Naive thymus-derived CD4-positive, alpha-beta T cell (primary cell): ENCODE results near the gene CDK5RAP1. TPM values are rescaled to one million over a fixed set of nuclear protein-coding genes. Genes with fewer than 3 reads are reported as not detected.
"Not testable (repeated sequence)": the region's sequence is repeated elsewhere in the genome, so short reads cannot be mapped to it uniquely, and the experiment has no call there.

Source experiments
- ATAC-seq: fragments of 150-1000 bp; cut with Tn5 transposase; 2 replicates; pipeline ENCODE4 v1.10.0; 2021; ENCODE audit warnings: mild to moderate bottlenecking, moderate library complexity
- CTCF ChIA-PET: fragments of 350-600 bp; sonication (Branson Sonifier 250); formaldehyde crosslinking; loops from one replicate; lab custom pipeline; 2021; ENCODE audit warnings: antibody characterized with exemption; lab: Charles Lee
- POLR2A ChIA-PET: fragments of 350-600 bp; sonication (Branson Sonifier 250); formaldehyde crosslinking; loops from one replicate; lab custom pipeline; 2021; ENCODE audit warnings: antibody characterized with exemption, inconsistent platforms; lab: Charles Lee
- DNase-seq, 9 donors: peaks; one replicate each; pipeline versions ENCODE4 v3.0.0 to v3.0.0-alpha.2; 2020 to 2022; ENCODE audit warnings: mixed read lengths in 1 of 9
- H3K27ac ChIP-seq: one replicate; pipeline ENCODE4 v1.7.0; 2013; ENCODE audit warnings: mild to moderate bottlenecking, low read depth, low read length, moderate library complexity
- H3K27me3 ChIP-seq, 2 donors: one replicate each; pipeline ENCODE4 v1.7.0; 2013; ENCODE audit warnings: low read length in 2 of 2, mild to moderate bottlenecking in 2 of 2, moderate library complexity in 2 of 2; ENCODE audit not compliant: control insufficient read depth in 2 of 2, insufficient read depth in 2 of 2
- H3K36me3 ChIP-seq, 3 experiments: 1 replicate in 2 of 3; 2 replicates in 1 of 3; pipeline ENCODE4 v1.7.0; 2013; ENCODE audit warnings: low read length in 3 of 3, mild to moderate bottlenecking in 3 of 3, moderate library complexity in 1 of 3; ENCODE audit not compliant: insufficient read depth in 3 of 3, control insufficient read depth in 2 of 3
- H3K4me1 ChIP-seq, 2 donors: one replicate each; pipeline ENCODE4 v1.7.0; 2013; ENCODE audit warnings: low read length in 2 of 2, mild to moderate bottlenecking in 2 of 2, moderate library complexity in 1 of 2; ENCODE audit not compliant: control insufficient read depth in 2 of 2, insufficient read depth in 2 of 2
- H3K4me3 ChIP-seq: 2 replicates; pipeline ENCODE4 v1.7.0; 2013; ENCODE audit warnings: mild to moderate bottlenecking, low read length
- H3K9me3 ChIP-seq, 3 experiments: 1 replicate in 2 of 3; 2 replicates in 1 of 3; pipeline ENCODE4 v1.7.0; 2013; ENCODE audit warnings: low read length in 3 of 3; ENCODE audit not compliant: control insufficient read depth in 2 of 3
- H3K27ac Mint-ChIP-seq, 9 donors: one replicate each; pipeline ENCODE4 v1.8.0; 2020 to 2022; ENCODE audit warnings: mixed read lengths in 9 of 9, mild to moderate bottlenecking in 8 of 9, moderate library complexity in 5 of 9, inconsistent platforms in 2 of 9
- H3K27me3 Mint-ChIP-seq, 5 donors: one replicate each; pipeline ENCODE4 v1.8.0; 2021 to 2022; ENCODE audit warnings: mixed read lengths in 5 of 5, mild to moderate bottlenecking in 1 of 5
- H3K36me3 Mint-ChIP-seq, 5 donors: one replicate each; pipeline ENCODE4 v1.8.0; 2020 to 2022; ENCODE audit warnings: mixed read lengths in 5 of 5, mild to moderate bottlenecking in 3 of 5, inconsistent platforms in 1 of 5
- H3K4me1 Mint-ChIP-seq, 7 donors: one replicate each; pipeline ENCODE4 v1.8.0; 2020 to 2022; ENCODE audit warnings: mixed read lengths in 7 of 7, mild to moderate bottlenecking in 3 of 7, inconsistent platforms in 1 of 7
- H3K4me3 Mint-ChIP-seq, 10 donors: one replicate each; pipeline ENCODE4 v1.8.0; 2020 to 2022; ENCODE audit warnings: mild to moderate bottlenecking in 10 of 10, mixed read lengths in 10 of 10, moderate library complexity in 6 of 10, inconsistent platforms in 2 of 10
- H3K9me3 Mint-ChIP-seq, 11 donors: one replicate each; pipeline ENCODE4 v1.8.0; 2020 to 2022; ENCODE audit warnings: mixed read lengths in 11 of 11, mild to moderate bottlenecking in 4 of 11, inconsistent platforms in 1 of 11, moderate library complexity in 1 of 11
- intact Hi-C, 2 donors: fragments of 100-400 bp; cut with micrococcal nuclease; formaldehyde crosslinking; loops; one replicate each; pipeline ENCODE4 v1.15.1; 2023
- polyA plus RNA-seq, 2 donors: library from polyadenylated mRNA; unstranded; fragments of 300-500 nt; fragmentation: Illumina TruSeq; gene quantifications; one replicate each; pipeline ENCODE4 v1.2.3, GENCODE V29; 2021
- total RNA-seq, 6 experiments: library from RNA in 5 of 6; stranded (reverse) in 5 of 6; gene quantifications; 1 replicate in 5 of 6; 2 replicates in 1 of 6; pipeline ENCODE4 v1.2.3 and lab custom pipeline; 2021 to 2026

Gene CDK5RAP1
- total and polyA plus RNA-seq, 7 experiments from 2014 or later: 33.6 to 51.8 (median 48.1) TPM

DNA sequence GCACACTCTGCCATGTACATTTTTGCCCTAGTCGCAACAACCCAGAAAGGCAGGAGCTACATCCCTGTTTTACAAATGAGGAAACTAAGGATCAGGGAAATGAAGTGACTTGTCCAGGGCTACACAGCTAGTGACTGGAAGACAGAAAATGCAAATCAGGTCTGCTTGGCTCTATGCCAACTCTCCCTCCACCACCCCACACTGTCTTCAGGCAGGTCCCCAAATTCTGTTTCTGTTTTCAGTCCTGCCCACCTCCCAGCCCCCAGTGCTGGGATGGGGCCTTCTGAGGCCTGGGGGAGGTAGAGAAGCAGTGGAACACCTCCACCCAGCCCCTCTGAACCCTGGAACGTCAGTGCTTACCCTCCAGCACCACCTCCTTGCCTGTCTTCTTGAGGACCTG lies 37.2 kb upstream of the CDK5RAP1 start:
- POLR2A ChIA-PET: interaction anchor here (1.3 kb wide), 1 partner anchor 248 kb away, joined by 3 read pairs; no protein-coding TSS in a partner anchor
- Histone ChIP-seq H3K36me3 (no peaks in the 10 kb centered on the region), H3K4me1 (peaks cover 6% of the 10 kb centered on the region in 2 donors), H3K27me3 (no peaks in the 10 kb centered on the region), H3K9me3 (no peaks in the 10 kb centered on the region), H3K27ac (no peak overlapping the region), H3K4me3 (no peak overlapping the region)
- no peak for ATAC-seq
- CTCF ChIA-PET: interaction anchor here (0.7 kb wide), 1 partner anchor 224 kb away, joined by 3 read pairs; no protein-coding TSS in a partner anchor
- no peak overlapping the region for H3K4me3 Mint-ChIP-seq
- no peaks in the 10 kb centered on the region for H3K9me3 Mint-ChIP-seq
- intact Hi-C loops: no loop called here
- no peak overlapping the region for H3K27ac Mint-ChIP-seq
- peaks cover 0 to 14% (median 9%) of the 10 kb centered on the region in 7 donors for H3K4me1 Mint-ChIP-seq
- DNase-seq: no peak
- peaks cover 0 to 12% (median 4%) of the 10 kb centered on the region in 5 donors for H3K36me3 Mint-ChIP-seq
- H3K27me3 Mint-ChIP-seq: peaks cover 0 to 19% (median 0%) of the 10 kb centered on the region in 5 donors

DNA sequence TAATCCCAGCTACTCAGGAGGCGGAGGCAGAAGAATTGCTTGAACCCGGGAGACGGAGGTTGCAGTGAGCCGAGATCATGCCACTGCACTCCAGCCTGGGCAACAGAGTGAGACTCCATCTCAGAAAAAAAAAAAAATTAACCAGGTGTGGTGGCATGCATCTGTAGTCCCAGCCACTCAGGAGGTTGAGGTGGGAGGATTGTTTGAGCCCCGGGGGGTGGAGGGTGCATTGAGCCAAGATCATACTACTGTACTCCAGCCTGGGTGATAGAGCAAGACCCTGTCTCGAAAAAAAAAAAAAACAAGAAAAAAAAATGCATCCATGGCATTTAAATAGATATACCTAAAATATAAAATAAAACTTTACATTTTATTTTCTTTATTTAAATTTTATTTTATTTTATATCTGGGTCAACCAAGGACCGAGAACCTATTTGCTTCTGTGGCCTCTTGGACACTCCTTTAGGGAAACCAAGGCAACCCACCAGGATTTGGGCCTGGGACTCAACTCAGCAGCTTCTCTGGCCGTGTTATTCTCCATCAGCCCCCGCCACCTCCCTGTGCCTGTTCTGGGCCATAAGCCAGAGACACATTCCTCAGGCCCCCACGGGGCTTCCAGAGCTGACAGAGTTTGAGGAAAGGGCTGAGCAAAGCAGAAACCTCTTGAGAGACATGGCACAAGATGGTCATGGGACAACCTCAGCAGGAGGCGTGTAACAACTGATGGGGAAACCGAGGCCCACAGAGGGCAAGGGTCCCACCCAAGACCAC lies 36.0 kb upstream of the CDK5RAP1 start:
- no peak overlapping the region for H3K4me3 Mint-ChIP-seq
- Histone ChIP-seq H3K27ac (no peak overlapping the region), H3K4me3 (no peak overlapping the region), H3K9me3 (no peaks in the 10 kb centered on the region), H3K36me3 (no peaks in the 10 kb centered on the region), H3K27me3 (no peaks in the 10 kb centered on the region), H3K4me1 (no peaks in the 10 kb centered on the region)
- H3K27me3 Mint-ChIP-seq: peaks cover 0 to 11% (median 0%) of the 10 kb centered on the region in 5 donors
- H3K27ac Mint-ChIP-seq: no peak overlapping the region
- POLR2A ChIA-PET: interaction anchor here (0.5 to 0.7 kb wide), 2 partner anchors 123 to 280 kb away, joined by 3 read pairs; no protein-coding TSS in a partner anchor
- H3K36me3 Mint-ChIP-seq: peaks cover 0 to 12% (median 4%) of the 10 kb centered on the region in 5 donors
- CTCF ChIA-PET: interaction anchor here (0.7 kb wide), 1 partner anchor 1160 kb away, joined by 3 read pairs; the partner anchor contains the start of gene KIF3B
- no peak for ATAC-seq
- no peak for DNase-seq
- intact Hi-C loops: no loop called here
- no peaks in the 10 kb centered on the region for H3K9me3 Mint-ChIP-seq
- H3K4me1 Mint-ChIP-seq: peaks cover 0 to 7% (median 1%) of the 10 kb centered on the region in 7 donors

DNA sequence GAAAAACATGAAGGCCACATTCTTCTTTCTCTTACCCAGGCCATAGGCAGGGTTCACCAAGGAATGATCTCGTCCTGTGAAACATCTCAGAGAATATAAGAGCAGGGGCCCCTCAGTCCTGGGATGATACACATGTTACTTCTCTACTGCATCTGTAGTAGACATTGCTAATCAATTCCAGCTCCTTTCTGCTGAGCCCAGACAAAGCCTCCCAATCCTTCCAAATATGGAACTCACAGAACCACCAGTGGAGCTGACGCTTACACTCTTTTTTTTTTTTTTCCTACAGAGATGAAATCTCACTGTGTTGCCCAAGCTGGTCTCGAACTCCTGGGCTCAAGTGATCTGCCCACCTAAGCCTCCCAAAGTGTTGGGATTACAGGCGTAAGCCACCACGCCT lies 33.1 kb upstream of the CDK5RAP1 start:
- no peaks in the 10 kb centered on the region for H3K4me1 ChIP-seq
- H3K36me3 ChIP-seq: no peaks in the 10 kb centered on the region
- no peak overlapping the region for H3K27ac Mint-ChIP-seq
- H3K9me3 Mint-ChIP-seq: no peaks in the 10 kb centered on the region
- POLR2A ChIA-PET: no interaction called here
- H3K27me3 ChIP-seq: no peaks in the 10 kb centered on the region
- no peak overlapping the region for H3K27ac ChIP-seq
- H3K36me3 Mint-ChIP-seq: peaks cover 0 to 12% (median 4%) of the 10 kb centered on the region in 5 donors
- ATAC-seq (no peak), DNase-seq (no peak)
- H3K4me3 ChIP-seq: no peak overlapping the region
- CTCF ChIA-PET: no interaction called here
- no peaks in the 10 kb centered on the region for H3K4me1 Mint-ChIP-seq
- no peaks in the 10 kb centered on the region for H3K9me3 ChIP-seq
- intact Hi-C loops: no loop called here
- H3K27me3 Mint-ChIP-seq: no peaks in the 10 kb centered on the region
- no peak overlapping the region for H3K4me3 Mint-ChIP-seq

DNA sequence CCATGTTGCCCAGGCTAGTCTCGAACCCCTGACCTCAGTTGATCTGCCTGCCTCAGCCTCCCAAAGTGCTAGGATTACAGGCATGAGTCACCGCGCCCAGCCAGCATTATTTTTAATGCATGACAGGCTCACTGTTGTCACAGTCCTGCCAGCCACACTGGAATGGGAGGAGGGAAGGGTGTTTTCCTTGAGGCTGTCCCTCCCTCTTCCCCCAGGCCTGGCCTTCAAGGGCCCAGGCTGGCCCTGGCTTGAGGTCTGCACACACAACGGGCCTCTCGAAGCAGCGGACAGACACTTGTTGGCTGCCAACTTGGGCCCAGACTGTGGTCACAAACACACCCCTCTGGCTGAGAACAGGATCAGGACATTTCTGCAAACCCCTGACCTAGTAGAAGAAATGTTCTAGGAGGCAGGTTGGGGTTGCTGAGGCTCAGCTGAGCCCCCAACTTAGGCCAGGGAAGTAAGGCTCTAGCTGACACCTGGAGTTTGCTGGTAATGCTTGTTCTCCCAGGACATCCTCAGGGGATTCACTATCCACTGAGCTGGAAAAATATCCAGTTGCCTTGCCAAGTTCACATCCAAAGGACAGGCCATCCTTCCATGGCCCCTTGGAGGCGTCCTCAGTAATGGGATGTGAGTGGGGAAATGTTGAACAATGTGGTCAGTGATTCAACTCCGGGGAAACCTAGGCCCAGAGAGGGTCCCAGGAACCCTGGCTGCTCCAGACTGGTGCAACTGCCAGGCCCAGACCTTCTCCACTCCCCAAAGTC lies 32.3 kb upstream of the CDK5RAP1 start:
- intact Hi-C loops: no loop called here
- Histone ChIP-seq H3K27ac (no peak overlapping the region), H3K4me1 (no peaks in the 10 kb centered on the region), H3K9me3 (no peaks in the 10 kb centered on the region), H3K4me3 (no peak overlapping the region), H3K36me3 (no peaks in the 10 kb centered on the region), H3K27me3 (no peaks in the 10 kb centered on the region)
- DNase-seq: no peak
- ATAC-seq: no peak
- no peak overlapping the region for H3K4me3 Mint-ChIP-seq
- CTCF ChIA-PET: no interaction called here
- H3K36me3 Mint-ChIP-seq: peaks cover 0 to 12% (median 4%) of the 10 kb centered on the region in 5 donors
- POLR2A ChIA-PET: no interaction called here
- no peaks in the 10 kb centered on the region for H3K9me3 Mint-ChIP-seq
- H3K27me3 Mint-ChIP-seq: no peaks in the 10 kb centered on the region
- no peak overlapping the region for H3K27ac Mint-ChIP-seq
- H3K4me1 Mint-ChIP-seq: no peaks in the 10 kb centered on the region

DNA sequence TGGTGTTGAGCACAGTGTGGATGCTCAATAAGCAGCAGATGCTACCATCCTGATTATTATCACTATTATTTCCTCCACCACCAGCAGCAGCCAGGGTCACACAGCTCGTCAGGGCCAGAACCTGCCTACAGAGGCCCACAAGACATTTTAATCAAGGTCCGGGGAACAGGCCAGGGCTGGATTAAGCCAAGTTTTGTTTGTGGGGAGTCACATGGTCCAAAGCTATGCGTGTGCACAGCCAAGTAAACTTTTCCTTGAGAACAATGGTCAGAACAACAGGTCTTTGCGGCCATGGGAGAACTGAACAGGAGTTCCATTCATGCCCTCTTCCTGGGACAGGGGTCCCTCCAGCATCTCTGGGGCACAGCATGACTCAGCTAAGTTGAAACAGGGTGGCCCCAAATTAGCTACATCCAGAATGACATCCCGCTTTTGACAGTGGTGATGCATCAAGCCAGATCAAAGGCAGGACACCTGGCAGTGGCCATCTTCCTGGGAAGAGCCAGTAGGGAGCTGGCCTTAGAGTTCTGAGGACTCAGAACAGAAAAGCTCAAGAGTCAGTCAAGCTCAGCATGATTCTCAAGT lies 30.6 kb upstream of the CDK5RAP1 start:
- CTCF ChIA-PET: interaction anchor here (0.6 kb wide), 1 partner anchor 425 kb away, joined by 5 read pairs; no protein-coding TSS in a partner anchor
- DNase-seq (no peak), ATAC-seq (no peak)
- no peaks in the 10 kb centered on the region for H3K9me3 Mint-ChIP-seq
- POLR2A ChIA-PET: no interaction called here
- peaks cover 0 to 12% (median 4%) of the 10 kb centered on the region in 5 donors for H3K36me3 Mint-ChIP-seq
- intact Hi-C loops: no loop called here
- no peak overlapping the region for H3K27ac ChIP-seq
- no peaks in the 10 kb centered on the region for H3K9me3 ChIP-seq
- H3K27ac Mint-ChIP-seq: peak overlapping the region in 1 of 9 donors; percentile 4
- H3K4me3 ChIP-seq: no peak overlapping the region
- H3K27me3 Mint-ChIP-seq: no peaks in the 10 kb centered on the region
- H3K4me1 ChIP-seq: no peaks in the 10 kb centered on the region
- no peaks in the 10 kb centered on the region for H3K27me3 ChIP-seq
- H3K4me1 Mint-ChIP-seq: no peaks in the 10 kb centered on the region
- H3K36me3 ChIP-seq: no peaks in the 10 kb centered on the region
- no peak overlapping the region for H3K4me3 Mint-ChIP-seq

DNA sequence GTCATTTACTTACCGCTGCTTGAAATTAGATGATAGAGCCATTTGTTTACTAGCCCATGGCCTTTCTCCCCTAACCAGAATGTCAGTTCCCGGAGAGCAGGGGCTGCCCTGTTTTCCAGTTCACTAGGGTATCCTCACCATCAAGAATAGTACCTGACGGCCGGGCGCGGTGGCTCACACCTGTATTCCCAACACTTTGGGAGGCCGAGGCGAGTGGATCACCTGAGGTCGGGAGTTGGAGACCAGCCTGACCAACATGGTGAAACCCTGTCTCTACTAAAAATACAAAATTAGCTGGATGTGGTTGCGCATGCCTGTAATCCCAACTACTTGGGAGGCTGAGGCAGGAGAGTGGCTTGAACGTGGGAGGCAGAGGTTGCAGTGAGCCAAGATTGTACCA lies 22.6 kb upstream of the CDK5RAP1 start:
- H3K9me3 ChIP-seq, intact Hi-C loops, ATAC-seq, H3K27me3 ChIP-seq, H3K27ac Mint-ChIP-seq, DNase-seq, H3K9me3 Mint-ChIP-seq, H3K4me1 ChIP-seq, CTCF ChIA-PET, H3K27ac ChIP-seq, H3K27me3 Mint-ChIP-seq, H3K36me3 ChIP-seq, H3K36me3 Mint-ChIP-seq, POLR2A ChIA-PET, H3K4me1 Mint-ChIP-seq, H3K4me3 ChIP-seq, H3K4me3 Mint-ChIP-seq: not testable (repeated sequence)
